ENCODE data around the gene SCMH1. TPM values are rescaled to one million over a fixed set of nuclear protein-coding genes. Genes with fewer than 3 reads are reported as not detected.
A peak's percentile ranks its signal among the peaks of the same experiment; 100 is the strongest.
"Not testable (repeated sequence)": the region's sequence is repeated elsewhere in the genome, so short reads cannot be mapped to it uniquely, and the experiment has no call there.

SCMH1 gene
- total and polyA plus RNA-seq, 7 donors, result 16.2 to 39.4 (median 28.3) TPM

GRCh38 chr1:41122148-41122547 is 120.0 kb downstream of the SCMH1 start:
- TF ChIP-seq, protein P1, sequence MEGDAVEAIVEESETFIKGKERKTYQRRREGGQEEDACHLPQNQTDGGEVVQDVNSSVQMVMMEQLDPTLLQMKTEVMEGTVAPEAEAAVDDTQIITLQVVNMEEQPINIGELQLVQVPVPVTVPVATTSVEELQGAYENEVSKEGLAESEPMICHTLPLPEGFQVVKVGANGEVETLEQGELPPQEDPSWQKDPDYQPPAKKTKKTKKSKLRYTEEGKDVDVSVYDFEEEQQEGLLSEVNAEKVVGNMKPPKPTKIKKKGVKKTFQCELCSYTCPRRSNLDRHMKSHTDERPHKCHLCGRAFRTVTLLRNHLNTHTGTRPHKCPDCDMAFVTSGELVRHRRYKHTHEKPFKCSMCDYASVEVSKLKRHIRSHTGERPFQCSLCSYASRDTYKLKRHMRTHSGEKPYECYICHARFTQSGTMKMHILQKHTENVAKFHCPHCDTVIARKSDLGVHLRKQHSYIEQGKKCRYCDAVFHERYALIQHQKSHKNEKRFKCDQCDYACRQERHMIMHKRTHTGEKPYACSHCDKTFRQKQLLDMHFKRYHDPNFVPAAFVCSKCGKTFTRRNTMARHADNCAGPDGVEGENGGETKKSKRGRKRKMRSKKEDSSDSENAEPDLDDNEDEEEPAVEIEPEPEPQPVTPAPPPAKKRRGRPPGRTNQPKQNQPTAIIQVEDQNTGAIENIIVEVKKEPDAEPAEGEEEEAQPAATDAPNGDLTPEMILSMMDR (IDR thresholded peaks at IDR 0.05), result no peak
- intact Hi-C loops (cut with DNase I), result no loop called here
- no peaks in the 10 kb centered on the region for H3K27me3 ChIP-seq (ENCODE audit: insufficient read depth in 3 of 3, low read length in 2 of 3)
- DNase-seq (no peak), ATAC-seq (no peak)
- no peaks in the 10 kb centered on the region for H3K36me3 ChIP-seq (ENCODE audit: insufficient read depth in 1 of 2, low read depth in 1 of 2)
- no peaks in the 10 kb centered on the region for H3K4me1 ChIP-seq
- no peak overlapping the region for H3K27ac ChIP-seq
- H3K4me3 ChIP-seq, result no peak overlapping the region
- H3K9me3 ChIP-seq, result no peaks in the 10 kb centered on the region

GRCh38 chr1:41118645-41119044 is 123.5 kb downstream of the SCMH1 start:
- intact Hi-C loops (cut with DNase I), result loop anchor here in 1 of 2 donors (10.0 kb wide), 1 partner anchor 74 kb away; no protein-coding TSS in a partner anchor

DNA sequence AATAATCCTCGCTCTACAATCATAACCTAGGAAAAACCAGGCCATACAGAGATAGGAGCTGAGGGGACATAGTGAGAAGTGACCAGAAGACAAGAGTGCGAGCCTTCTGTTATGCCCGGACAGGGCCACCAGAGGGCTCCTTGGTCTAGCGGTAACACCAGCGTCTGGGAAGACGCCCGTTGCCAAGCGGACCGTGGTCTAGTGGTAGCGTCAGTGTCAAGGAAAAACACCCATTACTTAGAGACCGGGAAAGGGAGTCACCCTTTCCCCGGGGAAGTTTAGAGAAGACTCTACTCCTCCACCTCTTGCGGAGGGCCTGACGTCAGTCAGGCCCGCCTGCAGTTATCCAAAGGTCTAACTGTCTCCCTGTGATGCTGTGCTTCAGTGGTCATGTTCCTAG is 124.9 kb downstream of the SCMH1 start:
- peaks cover 0 to 37% of the 10 kb centered on the region in 2 donors for H3K36me3 ChIP-seq (ENCODE audit: insufficient read depth in 1 of 2, low read depth in 1 of 2)
- WGBS, 3 donors, result 74 to 89% (median 89%) methylated on average over 12 to 13 of the region's 15 CpGs
- not testable (repeated sequence) for H3K27me3 ChIP-seq (ENCODE audit: insufficient read depth in 3 of 3, low read length in 2 of 3); ATAC-seq; H3K27ac ChIP-seq; H3K4me3 ChIP-seq; H3K4me1 ChIP-seq; H3K9me3 ChIP-seq
- peak in 1 of 2 donors; percentile 57 for DNase-seq
- intact Hi-C loops (cut with DNase I), result loop anchor here in 1 of 2 donors (10.0 kb wide), 1 partner anchor 72 kb away; no protein-coding TSS in a partner anchor

More at GRCh38 chr1:41118645-41119044, 123.5 kb downstream of the SCMH1 start:
- H3K36me3 ChIP-seq (ENCODE audit: insufficient read depth in 1 of 2, low read depth in 1 of 2), result peaks cover 0 to 25% of the 10 kb centered on the region in 2 donors
- no peaks in the 10 kb centered on the region for H3K27me3 ChIP-seq (ENCODE audit: insufficient read depth in 3 of 3, low read length in 2 of 3)
- no peak overlapping the region for H3K4me3 ChIP-seq
- no peaks in the 10 kb centered on the region for H3K9me3 ChIP-seq
- ATAC-seq (no peak), DNase-seq (no peak)
- no peaks in the 10 kb centered on the region for H3K4me1 ChIP-seq
- H3K27ac ChIP-seq, result no peak overlapping the region
- TF ChIP-seq, protein P1 (IDR thresholded peaks at IDR 0.05), result no peak

- peaks cover 0 to 30% of the 10 kb centered on the region in 2 donors for H3K36me3 ChIP-seq (ENCODE audit: insufficient read depth in 1 of 2, low read depth in 1 of 2)
- H3K27me3 ChIP-seq (ENCODE audit: insufficient read depth in 3 of 3, low read length in 2 of 3), result no peaks in the 10 kb centered on the region
- no peak overlapping the region for H3K27ac ChIP-seq
- ATAC-seq, result no peak
- peaks cover 27% of the 10 kb centered on the region for H3K4me1 ChIP-seq
- no peak for DNase-seq
- TF ChIP-seq, protein P1 (IDR thresholded peaks at IDR 0.05), result no peak
- 84 to 89% (median 84%) methylated on average over 1 of the region's 1 CpG for WGBS, 3 donors
- intact Hi-C loops (cut with DNase I), result loop anchor here in 1 of 2 donors (10.0 kb wide), 1 partner anchor 66 kb away; no protein-coding TSS in a partner anchor
- no peak overlapping the region for H3K4me3 ChIP-seq
- no peaks in the 10 kb centered on the region for H3K9me3 ChIP-seq
Measured at GRCh38 chr1:41110736-41111135, 131.4 kb downstream of the SCMH1 start.

- ATAC-seq, result no peak
- TF ChIP-seq, protein P1 (IDR thresholded peaks at IDR 0.05), result no peak
- peak overlapping the region; percentile 68 for H3K27ac ChIP-seq
- no peak for DNase-seq
- H3K4me3 ChIP-seq, result no peak overlapping the region
- H3K36me3 ChIP-seq (ENCODE audit: insufficient read depth in 1 of 2, low read depth in 1 of 2), result peaks cover 0 to 26% of the 10 kb centered on the region in 2 donors
- H3K27me3 ChIP-seq (ENCODE audit: insufficient read depth in 3 of 3, low read length in 2 of 3), result no peaks in the 10 kb centered on the region
- no peaks in the 10 kb centered on the region for H3K9me3 ChIP-seq
- peaks cover 27% of the 10 kb centered on the region for H3K4me1 ChIP-seq
- WGBS, 3 donors, result 61 to 78% (median 62%) methylated on average over 1 of the region's 1 CpG
- intact Hi-C loops (cut with DNase I), result loop anchor here in 1 of 2 donors (10.0 kb wide), 1 partner anchor 65 kb away; no protein-coding TSS in a partner anchor
Measured at GRCh38 chr1:41110286-41110685, 131.8 kb downstream of the SCMH1 start.

Data from psoas muscle (tissue), 8 donors.